ENCODE data around the gene FAM186B. TPM values are rescaled to one million over a fixed set of nuclear protein-coding genes. Genes with fewer than 3 reads are reported as not detected.
A peak's percentile ranks its signal among the peaks of the same experiment; 100 is the strongest.

FAM186B gene
- total and polyA plus RNA-seq, 2 of the 13 experiments (the other 11 are each of a cell fraction or from before 2014, with no cell fraction given): 0.07 to 0.20 TPM

GRCh38 chr12:49567611-49568441 lies 37.6 kb downstream of the FAM186B start, which contains the start of gene MCRS1 (continued):
- no peak; the same call in 1 of the 2 replicates for TF ChIP-seq ZNF275 (CRISPR knock-in tag; IDR thresholded peaks at IDR 0.05; ENCODE audit: borderline replicate concordance)
- no peak for TF ChIP-seq HHEX (CRISPR knock-in tag; IDR thresholded peaks at IDR 0.05)
- no peak; the same call in 1 of the 2 replicates for TF ChIP-seq FOSL2 (CRISPR knock-in tag; IDR thresholded peaks at IDR 0.05)
- TF ChIP-seq ZNF317 (CRISPR knock-in tag; IDR thresholded peaks at IDR 0.05): peak; percentile 38; the same call in 1 of the 2 replicates
- TF ChIP-seq ONECUT2 (CRISPR knock-in tag; IDR thresholded peaks at IDR 0.05): no peak
- TF ChIP-seq STAT5B (CRISPR knock-in tag; IDR thresholded peaks at IDR 0.05): no peak
- TF ChIP-seq ZNF543 (CRISPR knock-in tag; IDR thresholded peaks at IDR 0.05): no peak
- no peak for TF ChIP-seq PTBP1 (IDR thresholded peaks at IDR 0.05; ENCODE audit: low read depth, low read length, poor library complexity, severe bottlenecking)
- TF ChIP-seq ZNF446 (CRISPR knock-in tag; IDR thresholded peaks at IDR 0.05): peak; percentile 57; the same call in 1 of the 2 replicates
- TF ChIP-seq ZNF205 (CRISPR knock-in tag; IDR thresholded peaks at IDR 0.05): no peak
- TF ChIP-seq ZFYVE20 (CRISPR knock-in tag; IDR thresholded peaks at IDR 0.05; ENCODE audit: borderline replicate concordance, low read depth): no peak
- TF ChIP-seq ZNF780A (CRISPR knock-in tag; IDR thresholded peaks at IDR 0.05): no peak
- no peak for TF ChIP-seq PAWR (CRISPR knock-in tag; IDR thresholded peaks at IDR 0.05; ENCODE audit: borderline replicate concordance)
- no peak for TF ChIP-seq ZFP36 (IDR thresholded peaks at IDR 0.05; ENCODE audit: borderline replicate concordance, low read depth, low read length, partially characterized antibody)
- TF ChIP-seq ZBTB46 (CRISPR knock-in tag; IDR thresholded peaks at IDR 0.05; ENCODE audit: borderline replicate concordance): no peak
- no peak for TF ChIP-seq HMGA1 (CRISPR knock-in tag; conservative IDR thresholded peaks at IDR 0.05)
- no peak for TF ChIP-seq IKZF1 (IDR thresholded peaks at IDR 0.05)
- TF ChIP-seq ZBTB33 (CRISPR knock-in tag; IDR thresholded peaks at IDR 0.05): 0 out of 2 replicates have a peak, but pooled peaks have one; percentile 4
- TF ChIP-seq KAT7 (CRISPR knock-in tag; IDR thresholded peaks at IDR 0.05; ENCODE audit: borderline replicate concordance): no peak
- peak; percentile 92 for TF ChIP-seq ZNF350 (CRISPR knock-in tag; IDR thresholded peaks at IDR 0.05; ENCODE audit: borderline replicate concordance, low read depth)
